Measurements from ENCODE around the gene S100A4.

S100A4 gene

GRCh38 chr1:153553830-153554541 is 8.4 kb upstream of the S100A4 start:
- DNase-seq (ENCODE audit: low read depth in 1 of 2, low spot score in 1 of 2) = no peak

GRCh38 chr1:153553096-153553495 is 7.5 kb upstream of the S100A4 start:
- no peak for TF ChIP-seq POLR2AphosphoS5 (IDR thresholded peaks at IDR 0.05; ENCODE audit: low read depth)
- TF ChIP-seq REST (IDR thresholded peaks at IDR 0.05; ENCODE audit: insufficient replicate concordance, low read depth) = no peak
- TF ChIP-seq SPI1 (IDR thresholded peaks at IDR 0.05; ENCODE audit: borderline replicate concordance, low read depth) = no peak
- TF ChIP-seq GABPA (IDR thresholded peaks at IDR 0.05; ENCODE audit: low read depth) = no peak
- no peak for TF ChIP-seq CTCF (IDR thresholded peaks at IDR 0.05; ENCODE audit: insufficient read depth, low read length)
- Histone ChIP-seq H3K27ac (replicated peaks) (no peak overlapping the region), H3K27me3 (ENCODE audit: insufficient read depth, poor library complexity, severe bottlenecking) (no peaks in the 10 kb centered on the region), H3K4me3 (replicated peaks; ENCODE audit: insufficient read depth, low read length) (no peak overlapping the region)
- DNase-seq (ENCODE audit: low read depth in 1 of 2, low spot score in 1 of 2) = no peak

More at GRCh38 chr1:153553830-153554541, 8.4 kb upstream of the S100A4 start:
- no peak overlapping the region for H3K27ac ChIP-seq (replicated peaks)
- H3K27me3 ChIP-seq (ENCODE audit: insufficient read depth, poor library complexity, severe bottlenecking) = no peaks in the 10 kb centered on the region
- TF ChIP-seq SPI1 (IDR thresholded peaks at IDR 0.05; ENCODE audit: borderline replicate concordance, low read depth) (peak; percentile 76; the same call in 1 of the 2 replicates), POLR2AphosphoS5 (IDR thresholded peaks at IDR 0.05; ENCODE audit: low read depth) (no peak)
- no peak overlapping the region for H3K4me3 ChIP-seq (replicated peaks; ENCODE audit: insufficient read depth, low read length)

- Histone ChIP-seq H3K27ac (replicated peaks) (no peak overlapping the region), H3K4me3 (replicated peaks; ENCODE audit: insufficient read depth, low read length) (no peak overlapping the region), H3K27me3 (ENCODE audit: insufficient read depth, poor library complexity, severe bottlenecking) (no peaks in the 10 kb centered on the region)
- DNase-seq (ENCODE audit: low read depth in 1 of 2, low spot score in 1 of 2) = no peak
- no peak for TF ChIP-seq POLR2AphosphoS5 (IDR thresholded peaks at IDR 0.05; ENCODE audit: low read depth)
- no peak for TF ChIP-seq GABPA (IDR thresholded peaks at IDR 0.05; ENCODE audit: low read depth)
- TF ChIP-seq REST (IDR thresholded peaks at IDR 0.05; ENCODE audit: insufficient replicate concordance, low read depth) = no peak
- no peak for TF ChIP-seq SPI1 (IDR thresholded peaks at IDR 0.05; ENCODE audit: borderline replicate concordance, low read depth)
- TF ChIP-seq CTCF (IDR thresholded peaks at IDR 0.05; ENCODE audit: insufficient read depth, low read length) = no peak
Measured at GRCh38 chr1:153552335-153552734, 6.7 kb upstream of the S100A4 start.

GRCh38 chr1:153550827-153551500 is 5.4 kb upstream of the S100A4 start:
- Histone ChIP-seq H3K27ac (replicated peaks) (peak overlapping the region; percentile 46), H3K4me3 (replicated peaks; ENCODE audit: insufficient read depth, low read length) (no peak overlapping the region), H3K27me3 (ENCODE audit: insufficient read depth, poor library complexity, severe bottlenecking) (no peaks in the 10 kb centered on the region)
- TF ChIP-seq SPI1 (IDR thresholded peaks at IDR 0.05; ENCODE audit: borderline replicate concordance, low read depth) = peak; percentile 57
- no peak for TF ChIP-seq REST (IDR thresholded peaks at IDR 0.05; ENCODE audit: insufficient replicate concordance, low read depth)
- peak in 1 of 2 experiments; percentile 78 for DNase-seq (ENCODE audit: low read depth in 1 of 2, low spot score in 1 of 2)
